ENCODE results near the gene FBXO24. TPM values are rescaled to one million over a fixed set of nuclear protein-coding genes. Genes with fewer than 3 reads are reported as not detected.

FBXO24 gene
- total RNA-seq, 2 donors from 2014 or later = 1.3 to 3.0 TPM

DNA sequence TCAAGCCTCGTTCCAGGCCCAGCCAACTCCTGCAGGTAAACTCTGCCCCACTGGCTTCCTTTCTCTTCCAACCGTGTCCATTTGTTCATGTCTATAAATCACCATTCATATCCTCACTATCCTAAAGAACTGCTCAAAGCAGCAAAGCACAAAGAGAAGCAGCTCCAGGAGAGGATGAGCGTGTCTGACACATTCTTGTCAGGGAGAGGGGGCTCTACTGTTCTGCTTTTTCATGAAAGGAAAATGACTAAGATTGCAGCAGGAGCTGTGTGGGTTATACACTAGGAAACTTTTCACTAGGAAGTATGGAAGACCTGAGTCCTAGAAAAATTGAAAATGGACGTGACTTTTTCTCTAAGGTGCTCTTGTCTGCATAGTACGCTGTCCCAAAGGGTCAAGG is 30.4 kb upstream of the FBXO24 start:
- no peaks in the 10 kb centered on the region for H3K4me1 Mint-ChIP-seq
- WGBS, 2 experiments (ENCODE audit: insufficient coverage in 1 of 2, insufficient read length in 1 of 2) = 88 to 95% methylated on average over 4 to 5 of the region's 5 CpGs
- no peak overlapping the region for H3K9ac ChIP-seq (ENCODE audit: extremely low read depth, low read length, poor library complexity, severe bottlenecking)
- no peak for DNase-seq
- H3K4me1 ChIP-seq (ENCODE audit: control insufficient read depth, insufficient read depth, low read length) = no peaks in the 10 kb centered on the region
- no peak overlapping the region for H3K4me3 ChIP-seq (ENCODE audit: low read length)
- TF ChIP-seq, protein P1, sequence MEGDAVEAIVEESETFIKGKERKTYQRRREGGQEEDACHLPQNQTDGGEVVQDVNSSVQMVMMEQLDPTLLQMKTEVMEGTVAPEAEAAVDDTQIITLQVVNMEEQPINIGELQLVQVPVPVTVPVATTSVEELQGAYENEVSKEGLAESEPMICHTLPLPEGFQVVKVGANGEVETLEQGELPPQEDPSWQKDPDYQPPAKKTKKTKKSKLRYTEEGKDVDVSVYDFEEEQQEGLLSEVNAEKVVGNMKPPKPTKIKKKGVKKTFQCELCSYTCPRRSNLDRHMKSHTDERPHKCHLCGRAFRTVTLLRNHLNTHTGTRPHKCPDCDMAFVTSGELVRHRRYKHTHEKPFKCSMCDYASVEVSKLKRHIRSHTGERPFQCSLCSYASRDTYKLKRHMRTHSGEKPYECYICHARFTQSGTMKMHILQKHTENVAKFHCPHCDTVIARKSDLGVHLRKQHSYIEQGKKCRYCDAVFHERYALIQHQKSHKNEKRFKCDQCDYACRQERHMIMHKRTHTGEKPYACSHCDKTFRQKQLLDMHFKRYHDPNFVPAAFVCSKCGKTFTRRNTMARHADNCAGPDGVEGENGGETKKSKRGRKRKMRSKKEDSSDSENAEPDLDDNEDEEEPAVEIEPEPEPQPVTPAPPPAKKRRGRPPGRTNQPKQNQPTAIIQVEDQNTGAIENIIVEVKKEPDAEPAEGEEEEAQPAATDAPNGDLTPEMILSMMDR (conservative IDR thresholded peaks at IDR 0.05) = no peak
- no peaks in the 10 kb centered on the region for H3K27me3 Mint-ChIP-seq (ENCODE audit: insufficient read depth)
- H3K27ac Mint-ChIP-seq = no peak overlapping the region
- H3K27me3 ChIP-seq (ENCODE audit: control insufficient read depth, insufficient read depth, low read length, poor library complexity, severe bottlenecking) = no peaks in the 10 kb centered on the region
- H3K9me3 ChIP-seq (ENCODE audit: control insufficient read depth, low read length) = no peaks in the 10 kb centered on the region
- no peak overlapping the region for H3K4me3 Mint-ChIP-seq
- peaks cover 54% of the 10 kb centered on the region for H3K36me3 Mint-ChIP-seq (ENCODE audit: low read depth)
- peaks cover 84% of the 10 kb centered on the region for H3K36me3 ChIP-seq (ENCODE audit: control insufficient read depth, insufficient read depth, low read length)
- H3K27ac ChIP-seq (ENCODE audit: low read depth, low read length) = no peak overlapping the region
- H3K9me3 Mint-ChIP-seq = no peaks in the 10 kb centered on the region

DNA sequence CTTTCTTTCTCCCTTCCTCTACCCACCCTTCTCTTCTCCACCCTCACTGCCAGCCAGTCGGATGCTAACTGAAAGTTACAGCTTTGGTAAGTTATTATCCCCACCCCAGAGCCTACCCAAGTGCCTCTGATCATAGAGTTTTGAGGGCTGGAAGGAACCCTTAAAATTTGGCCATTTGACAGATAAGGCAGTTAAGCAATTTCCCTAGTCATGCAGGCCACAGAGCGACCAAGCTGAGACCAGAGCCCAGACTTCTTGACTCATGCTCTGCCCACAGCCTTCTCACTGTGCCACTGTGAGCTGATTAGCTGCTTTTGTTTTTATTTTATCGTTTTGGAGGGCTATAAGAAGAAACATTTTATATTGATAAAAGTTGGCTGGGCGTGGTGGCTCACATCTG is 29.6 kb upstream of the FBXO24 start:
- no peak overlapping the region for H3K27ac Mint-ChIP-seq
- Histone ChIP-seq H3K9ac (ENCODE audit: extremely low read depth, low read length, poor library complexity, severe bottlenecking) (no peak overlapping the region), H3K27ac (ENCODE audit: low read depth, low read length) (no peak overlapping the region), H3K4me1 (ENCODE audit: control insufficient read depth, insufficient read depth, low read length) (no peaks in the 10 kb centered on the region), H3K4me3 (ENCODE audit: low read length) (no peak overlapping the region), H3K9me3 (ENCODE audit: control insufficient read depth, low read length) (no peaks in the 10 kb centered on the region), H3K27me3 (ENCODE audit: control insufficient read depth, insufficient read depth, low read length, poor library complexity, severe bottlenecking) (no peaks in the 10 kb centered on the region), H3K36me3 (ENCODE audit: control insufficient read depth, insufficient read depth, low read length) (peaks cover 84% of the 10 kb centered on the region)
- H3K4me1 Mint-ChIP-seq = no peaks in the 10 kb centered on the region
- DNase-seq = no peak
- H3K9me3 Mint-ChIP-seq = no peaks in the 10 kb centered on the region
- peaks cover 54% of the 10 kb centered on the region for H3K36me3 Mint-ChIP-seq (ENCODE audit: low read depth)
- H3K27me3 Mint-ChIP-seq (ENCODE audit: insufficient read depth) = no peaks in the 10 kb centered on the region
- 92 to 100% methylated on average over 3 to 4 of the region's 4 CpGs for WGBS, 2 experiments (ENCODE audit: insufficient coverage in 1 of 2, insufficient read length in 1 of 2)
- no peak overlapping the region for H3K4me3 Mint-ChIP-seq
- TF ChIP-seq, protein P1 (conservative IDR thresholded peaks at IDR 0.05) = no peak

- H3K27ac Mint-ChIP-seq = no peak overlapping the region
- no peaks in the 10 kb centered on the region for H3K4me1 ChIP-seq (ENCODE audit: control insufficient read depth, insufficient read depth, low read length)
- no peaks in the 10 kb centered on the region for H3K27me3 Mint-ChIP-seq (ENCODE audit: insufficient read depth)
- peaks cover 86% of the 10 kb centered on the region for H3K36me3 ChIP-seq (ENCODE audit: control insufficient read depth, insufficient read depth, low read length)
- H3K9ac ChIP-seq (ENCODE audit: extremely low read depth, low read length, poor library complexity, severe bottlenecking) = no peak overlapping the region
- H3K36me3 Mint-ChIP-seq (ENCODE audit: low read depth) = peaks cover 60% of the 10 kb centered on the region
- 93 to 100% methylated on average over 2 to 4 of the region's 4 CpGs for WGBS, 2 experiments (ENCODE audit: insufficient coverage in 1 of 2, insufficient read length in 1 of 2)
- no peaks in the 10 kb centered on the region for H3K9me3 ChIP-seq (ENCODE audit: control insufficient read depth, low read length)
- H3K4me1 Mint-ChIP-seq = no peaks in the 10 kb centered on the region
- no peaks in the 10 kb centered on the region for H3K27me3 ChIP-seq (ENCODE audit: control insufficient read depth, insufficient read depth, low read length, poor library complexity, severe bottlenecking)
- DNase-seq = no peak
- TF ChIP-seq, protein P1 (conservative IDR thresholded peaks at IDR 0.05) = no peak
- H3K4me3 ChIP-seq (ENCODE audit: low read length) = no peak overlapping the region
- no peaks in the 10 kb centered on the region for H3K9me3 Mint-ChIP-seq
- no peak overlapping the region for H3K4me3 Mint-ChIP-seq
- no peak overlapping the region for H3K27ac ChIP-seq (ENCODE audit: low read depth, low read length)
These were observed 27.0 kb upstream of the FBXO24 start for GRCh38 chr7:100559127-100559526.

Measured in endodermal cell (in vitro differentiated cells).